SK-N-SH treated with all-trans-retinoic acid at 6 μM for 48 hours (cell line): ENCODE results near the gene NKD2.
"Not testable (repeated sequence)": the region's sequence is repeated elsewhere in the genome, so short reads cannot be mapped to it uniquely, and the experiment has no call there.

ENCODE experiments used
- ATAC-seq: fragments of 200-7000 bp; cut with Tn5 transposase; 3 replicates; pipeline ENCODE4 v1.9.1; 2020; ENCODE audit warnings: mild to moderate bottlenecking, moderate library complexity
- ARNTL ChIP-seq: fragments of 450-650 bp; formaldehyde crosslinking; IDR thresholded peaks from 2 replicates; pipeline ENCODE4 v1.5.0; 2020; ENCODE audit warnings: low read depth, mild to moderate bottlenecking, moderate library complexity, borderline replicate concordance
- BACH2 ChIP-seq: fragments of 250-450 bp; sonication (Bioruptor Pico); IDR thresholded peaks from 2 replicates; pipeline ENCODE4 v1.9.0; 2021; ENCODE audit warnings: mild to moderate bottlenecking, borderline replicate concordance
- CREB5 ChIP-seq: fragments of 250-450 bp; sonication (Bioruptor Pico); IDR thresholded peaks from 2 replicates; pipeline ENCODE4 v1.5.1; 2020; ENCODE audit warnings: low read depth, mild to moderate bottlenecking, moderate library complexity
- CSDC2 ChIP-seq: fragments of 250-450 bp; sonication (Bioruptor Pico); IDR thresholded peaks from 2 replicates; pipeline ENCODE4 v1.5.0; 2020; ENCODE audit warnings: mild to moderate bottlenecking, moderate library complexity
- ESRRG ChIP-seq: fragments of 250-450 bp; sonication (Bioruptor Pico); IDR thresholded peaks from 2 replicates; pipeline ENCODE4 v1.6.1; 2021; ENCODE audit warnings: mild to moderate bottlenecking
- GLIS3 ChIP-seq: fragments of 250-450 bp; sonication (Bioruptor Pico); IDR thresholded peaks from 2 replicates; pipeline ENCODE4 v1.5.0; 2020; ENCODE audit warnings: mild to moderate bottlenecking, moderate library complexity
- ISL1 ChIP-seq: fragments of 250-450 bp; sonication (Bioruptor Pico); IDR thresholded peaks from 2 replicates; pipeline ENCODE4 v2.1.2; 2022; ENCODE audit warnings: mild to moderate bottlenecking, moderate library complexity
- PATZ1 ChIP-seq: fragments of 250-450 bp; sonication (Bioruptor Pico); IDR thresholded peaks from 2 replicates; pipeline ENCODE4 v1.8.0; 2020; ENCODE audit warnings: mild to moderate bottlenecking, moderate library complexity, borderline replicate concordance
- POU6F1 ChIP-seq: fragments of 250-450 bp; sonication (Bioruptor Pico); IDR thresholded peaks from 2 replicates; pipeline ENCODE4 v1.8.0; 2021; ENCODE audit warnings: low read depth, mild to moderate bottlenecking, moderate library complexity, borderline replicate concordance
- PPARA ChIP-seq: fragments of 250-450 bp; sonication (Bioruptor Pico); IDR thresholded peaks from 2 replicates; pipeline ENCODE4 v1.5.0; 2020; ENCODE audit warnings: mild to moderate bottlenecking, borderline replicate concordance
- RARB ChIP-seq: fragments of 250-450 bp; sonication (Bioruptor Pico); IDR thresholded peaks from 2 replicates; pipeline ENCODE4 v1.8.0; 2021; ENCODE audit warnings: mild to moderate bottlenecking, moderate library complexity
- TOX ChIP-seq: fragments of 250-450 bp; sonication (Bioruptor Pico); IDR thresholded peaks from 2 replicates; pipeline ENCODE4 v1.8.0; 2021; ENCODE audit warnings: mild to moderate bottlenecking, moderate library complexity, borderline replicate concordance
- TSHZ2 ChIP-seq: fragments of 250-450 bp; sonication (Bioruptor Pico); IDR thresholded peaks from 2 replicates; pipeline ENCODE4 v1.5.0; 2020; ENCODE audit warnings: mild to moderate bottlenecking, moderate library complexity
- ZFP3 ChIP-seq: fragments of 250-450 bp; sonication (Bioruptor Pico); IDR thresholded peaks from 2 replicates; pipeline ENCODE4 v1.5.0; 2020; ENCODE audit warnings: mild to moderate bottlenecking, moderate library complexity
- ZNF8 ChIP-seq: fragments of 450-650 bp; formaldehyde crosslinking; IDR thresholded peaks from 2 replicates; pipeline ENCODE4 v1.5.0; 2020; ENCODE audit warnings: mild to moderate bottlenecking, moderate library complexity

Gene NKD2

GRCh38 chr5:968881-969280, 39.7 kb upstream of the NKD2 start:
- no peak for ATAC-seq
- TF ChIP-seq TOX (CRISPR knock-in tag) (no peak), ISL1 (no peak), ESRRG (CRISPR knock-in tag) (no peak), ZFP3 (CRISPR knock-in tag) (no peak), GLIS3 (CRISPR knock-in tag) (no peak), ARNTL (CRISPR knock-in tag) (no peak), ZNF8 (CRISPR knock-in tag) (no peak)

GRCh38 chr5:969408-969839, 39.2 kb upstream of the NKD2 start:
- peak; percentile 37; the same call in 2 of the 3 replicates for ATAC-seq
- TF ChIP-seq ZFP3 (CRISPR knock-in tag) (no peak), PATZ1 (CRISPR knock-in tag) (no peak), CREB5 (no peak)
- TF ChIP-seq, all 23 proteins: peak for 0

DNA sequence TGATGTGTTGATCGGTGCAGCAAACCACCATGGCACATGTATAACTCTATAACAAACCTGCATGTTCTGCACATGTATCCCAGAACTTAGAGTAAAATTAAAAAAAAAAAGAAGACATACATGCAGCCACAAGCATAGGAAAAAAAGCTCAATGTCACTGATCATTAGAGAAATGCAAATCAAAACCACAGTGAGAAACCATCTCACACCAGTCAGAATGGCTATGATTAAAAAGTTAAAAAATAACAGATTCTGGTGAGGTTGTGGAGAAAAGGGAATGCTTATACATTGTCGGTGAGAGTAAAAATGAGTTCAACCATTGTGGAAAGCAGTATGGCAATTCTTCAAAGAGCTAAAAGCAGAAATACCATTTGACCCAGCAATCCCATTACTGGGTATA, 36.0 kb upstream of the NKD2 start:
- not testable (repeated sequence) for ATAC-seq

DNA sequence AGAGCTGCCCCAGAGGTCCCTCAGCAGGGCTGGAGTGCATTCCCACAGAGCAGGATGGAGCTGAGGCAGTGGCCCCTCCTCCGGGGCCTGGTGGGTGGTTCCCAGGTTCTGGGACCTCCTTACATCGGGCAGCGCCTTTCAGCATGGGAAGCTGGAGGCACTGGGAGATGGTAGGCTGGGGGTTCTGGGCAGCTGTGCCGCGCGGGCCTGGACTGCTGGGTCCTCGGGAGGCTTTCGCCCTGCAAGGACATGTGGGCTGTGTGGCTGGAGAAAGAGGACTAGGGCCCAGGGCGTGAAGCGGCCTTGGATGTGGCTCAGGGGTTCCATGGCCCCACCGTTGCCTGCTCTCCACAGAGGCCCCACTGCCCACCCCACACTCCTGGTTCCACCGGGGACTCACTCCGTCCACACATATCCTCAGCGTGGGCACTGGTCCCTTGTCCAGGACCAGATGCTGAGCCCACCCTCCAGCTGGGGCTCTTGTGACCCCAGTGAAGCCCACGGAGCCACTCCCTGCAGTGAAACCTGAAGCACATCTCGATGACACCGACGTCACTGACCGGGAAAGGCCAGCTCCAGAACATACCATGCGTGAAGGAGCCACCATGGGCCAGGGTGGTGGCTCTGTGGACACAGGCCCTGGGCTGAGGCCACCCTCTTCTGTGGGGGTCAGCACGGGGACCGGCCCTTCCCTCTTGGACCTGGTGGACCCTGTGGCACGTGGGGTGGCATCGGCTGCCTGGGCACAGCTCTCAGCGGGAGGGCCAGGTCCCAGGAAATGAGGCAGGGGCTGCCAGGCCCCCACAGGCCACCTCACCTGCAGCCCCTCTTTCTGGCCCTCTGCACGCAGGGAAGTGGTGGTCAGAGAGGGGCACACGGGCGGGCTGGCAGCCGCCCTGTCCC, 31.5 kb upstream of the NKD2 start:
- ATAC-seq, result no peak
- TF ChIP-seq TOX (CRISPR knock-in tag) (no peak), ZFP3 (CRISPR knock-in tag) (no peak), ARNTL (CRISPR knock-in tag) (no peak), TSHZ2 (CRISPR knock-in tag) (no peak), BACH2 (CRISPR knock-in tag) (no peak), POU6F1 (CRISPR knock-in tag) (no peak), PATZ1 (CRISPR knock-in tag) (no peak), ISL1 (no peak), CSDC2 (CRISPR knock-in tag) (no peak)

DNA sequence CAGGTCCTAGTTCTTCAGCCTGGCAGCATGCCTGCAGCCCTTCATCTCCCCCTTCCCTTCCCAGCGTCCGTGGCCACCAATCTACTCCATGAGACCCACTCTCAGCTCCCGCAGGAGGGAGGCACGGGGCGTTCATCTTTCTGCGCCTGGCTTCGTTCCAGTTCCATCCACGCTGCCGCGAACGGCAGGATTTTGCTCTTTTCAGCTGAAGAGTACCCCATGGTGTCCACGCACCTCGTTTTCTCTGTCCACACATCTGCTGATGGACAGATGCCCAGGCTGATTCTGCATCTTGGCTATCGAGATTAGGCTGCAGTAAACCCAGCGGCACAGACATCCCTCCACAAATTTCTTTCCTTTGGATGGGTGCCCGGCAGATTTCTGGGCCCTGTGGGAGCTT, 30.5 kb upstream of the NKD2 start:
- no peak for TF ChIP-seq TSHZ2 (CRISPR knock-in tag)
- no peak for TF ChIP-seq RARB
- TF ChIP-seq PPARA (CRISPR knock-in tag), result no peak
- no peak for ATAC-seq
